ENCODE data around the gene PIK3C2G. TPM values are rescaled to one million over a fixed set of nuclear protein-coding genes. Genes with fewer than 3 reads are reported as not detected.
A peak's percentile ranks its signal among the peaks of the same experiment; 100 is the strongest.

Gene PIK3C2G
- total and polyA plus RNA-seq, 2 of the 13 experiments (the other 11 are each of a cell fraction or from before 2014, with no cell fraction given), result not detected

DNA sequence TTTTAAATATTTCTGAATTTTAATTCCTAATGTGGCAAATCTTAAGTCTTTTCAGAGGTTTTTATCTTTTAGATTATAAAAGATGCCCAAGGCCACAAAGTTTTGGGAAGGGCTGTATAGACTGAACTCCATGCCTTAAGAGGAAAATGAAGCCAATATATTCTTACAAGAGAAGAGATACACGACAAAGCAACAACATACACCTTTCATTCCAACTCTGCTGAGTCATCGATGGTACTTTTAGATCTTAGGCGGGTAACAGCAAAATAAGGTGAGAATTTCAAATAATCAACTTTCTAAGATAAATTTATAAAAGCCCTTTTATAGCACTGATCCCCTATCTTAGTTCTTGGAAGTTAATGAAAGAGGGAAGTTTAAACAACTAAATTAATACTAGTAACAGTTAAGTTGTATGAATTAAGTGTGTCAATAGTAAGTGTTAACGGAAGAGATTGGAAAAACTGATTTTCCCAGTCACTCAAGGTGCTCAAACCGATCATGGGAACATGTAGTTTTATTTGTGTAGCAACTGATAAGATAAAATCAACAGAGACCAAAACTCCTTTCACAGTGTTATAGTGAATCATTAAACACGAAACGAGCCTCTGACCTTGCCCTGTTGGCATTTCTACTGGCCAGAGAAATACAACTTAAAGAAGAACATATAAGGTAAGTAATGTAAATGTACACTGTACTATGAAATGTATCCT, 18.8 kb upstream of the PIK3C2G start (continued):
- TF ChIP-seq, protein P1, sequence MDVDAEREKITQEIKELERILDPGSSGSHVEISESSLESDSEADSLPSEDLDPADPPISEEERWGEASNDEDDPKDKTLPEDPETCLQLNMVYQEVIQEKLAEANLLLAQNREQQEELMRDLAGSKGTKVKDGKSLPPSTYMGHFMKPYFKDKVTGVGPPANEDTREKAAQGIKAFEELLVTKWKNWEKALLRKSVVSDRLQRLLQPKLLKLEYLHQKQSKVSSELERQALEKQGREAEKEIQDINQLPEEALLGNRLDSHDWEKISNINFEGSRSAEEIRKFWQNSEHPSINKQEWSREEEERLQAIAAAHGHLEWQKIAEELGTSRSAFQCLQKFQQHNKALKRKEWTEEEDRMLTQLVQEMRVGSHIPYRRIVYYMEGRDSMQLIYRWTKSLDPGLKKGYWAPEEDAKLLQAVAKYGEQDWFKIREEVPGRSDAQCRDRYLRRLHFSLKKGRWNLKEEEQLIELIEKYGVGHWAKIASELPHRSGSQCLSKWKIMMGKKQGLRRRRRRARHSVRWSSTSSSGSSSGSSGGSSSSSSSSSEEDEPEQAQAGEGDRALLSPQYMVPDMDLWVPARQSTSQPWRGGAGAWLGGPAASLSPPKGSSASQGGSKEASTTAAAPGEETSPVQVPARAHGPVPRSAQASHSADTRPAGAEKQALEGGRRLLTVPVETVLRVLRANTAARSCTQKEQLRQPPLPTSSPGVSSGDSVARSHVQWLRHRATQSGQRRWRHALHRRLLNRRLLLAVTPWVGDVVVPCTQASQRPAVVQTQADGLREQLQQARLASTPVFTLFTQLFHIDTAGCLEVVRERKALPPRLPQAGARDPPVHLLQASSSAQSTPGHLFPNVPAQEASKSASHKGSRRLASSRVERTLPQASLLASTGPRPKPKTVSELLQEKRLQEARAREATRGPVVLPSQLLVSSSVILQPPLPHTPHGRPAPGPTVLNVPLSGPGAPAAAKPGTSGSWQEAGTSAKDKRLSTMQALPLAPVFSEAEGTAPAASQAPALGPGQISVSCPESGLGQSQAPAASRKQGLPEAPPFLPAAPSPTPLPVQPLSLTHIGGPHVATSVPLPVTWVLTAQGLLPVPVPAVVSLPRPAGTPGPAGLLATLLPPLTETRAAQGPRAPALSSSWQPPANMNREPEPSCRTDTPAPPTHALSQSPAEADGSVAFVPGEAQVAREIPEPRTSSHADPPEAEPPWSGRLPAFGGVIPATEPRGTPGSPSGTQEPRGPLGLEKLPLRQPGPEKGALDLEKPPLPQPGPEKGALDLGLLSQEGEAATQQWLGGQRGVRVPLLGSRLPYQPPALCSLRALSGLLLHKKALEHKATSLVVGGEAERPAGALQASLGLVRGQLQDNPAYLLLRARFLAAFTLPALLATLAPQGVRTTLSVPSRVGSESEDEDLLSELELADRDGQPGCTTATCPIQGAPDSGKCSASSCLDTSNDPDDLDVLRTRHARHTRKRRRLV (CRISPR knock-in tag; IDR thresholded peaks at IDR 0.05), result no peak
- TF ChIP-seq ISL2 (CRISPR knock-in tag; IDR thresholded peaks at IDR 0.05), result peak; percentile 55; the same call in 1 of the 2 replicates
- TF ChIP-seq CREB1 (IDR thresholded peaks at IDR 0.05), result no peak
- TF ChIP-seq CREB1 (CRISPR knock-in tag; IDR thresholded peaks at IDR 0.05), result peak; percentile 63; the same call in 1 of the 2 replicates
- peak; percentile 52 for TF ChIP-seq RARA (CRISPR knock-in tag; IDR thresholded peaks at IDR 0.05)
- TF ChIP-seq ZNF792 (CRISPR knock-in tag; IDR thresholded peaks at IDR 0.05), result no peak
- no peak for TF ChIP-seq NR1H2 (CRISPR knock-in tag; IDR thresholded peaks at IDR 0.05; ENCODE audit: borderline replicate concordance, low read depth)
- no peak for TF ChIP-seq PAX8 (CRISPR knock-in tag; IDR thresholded peaks at IDR 0.05; ENCODE audit: borderline replicate concordance)
- TF ChIP-seq GABPA (IDR thresholded peaks at IDR 0.05; ENCODE audit: low read depth, low read length), result no peak
- TF ChIP-seq GABPA (CRISPR knock-in tag; IDR thresholded peaks at IDR 0.05; ENCODE audit: low read depth), result no peak
- peak; percentile 48; the same call in 1 of the 2 replicates for TF ChIP-seq FOXJ3 (CRISPR knock-in tag; IDR thresholded peaks at IDR 0.05; ENCODE audit: borderline replicate concordance)
- no peak for TF ChIP-seq KAT7 (CRISPR knock-in tag; IDR thresholded peaks at IDR 0.05; ENCODE audit: borderline replicate concordance)
- TF ChIP-seq MED8 (CRISPR knock-in tag; IDR thresholded peaks at IDR 0.05; ENCODE audit: insufficient replicate concordance), result no peak
- no peak for TF ChIP-seq ZNF703 (CRISPR knock-in tag; IDR thresholded peaks at IDR 0.05; ENCODE audit: borderline replicate concordance)
- TF ChIP-seq TEAD3 (CRISPR knock-in tag; optimal IDR thresholded peaks at IDR 0.05; ENCODE audit: borderline replicate concordance), result no peak
- TF ChIP-seq TP53 (CRISPR knock-in tag; conservative IDR thresholded peaks at IDR 0.05), result no peak
- TF ChIP-seq ZNF143 (CRISPR knock-in tag; IDR thresholded peaks at IDR 0.05), result no peak
- TF ChIP-seq ZBTB38 (CRISPR knock-in tag; IDR thresholded peaks at IDR 0.05), result no peak
- TF ChIP-seq, protein P2, sequence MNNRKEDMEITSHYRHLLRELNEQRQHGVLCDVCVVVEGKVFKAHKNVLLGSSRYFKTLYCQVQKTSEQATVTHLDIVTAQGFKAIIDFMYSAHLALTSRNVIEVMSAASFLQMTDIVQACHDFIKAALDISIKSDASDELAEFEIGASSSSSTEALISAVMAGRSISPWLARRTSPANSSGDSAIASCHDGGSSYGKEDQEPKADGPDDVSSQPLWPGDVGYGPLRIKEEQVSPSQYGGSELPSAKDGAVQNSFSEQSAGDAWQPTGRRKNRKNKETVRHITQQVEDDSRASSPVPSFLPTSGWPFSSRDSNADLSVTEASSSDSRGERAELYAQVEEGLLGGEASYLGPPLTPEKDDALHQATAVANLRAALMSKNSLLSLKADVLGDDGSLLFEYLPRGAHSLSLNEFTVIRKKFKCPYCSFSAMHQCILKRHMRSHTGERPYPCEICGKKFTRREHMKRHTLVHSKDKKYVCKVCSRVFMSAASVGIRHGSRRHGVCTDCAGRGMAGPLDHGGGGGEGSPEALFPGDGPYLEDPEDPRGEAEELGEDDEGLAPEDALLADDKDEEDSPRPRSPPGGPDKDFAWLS (CRISPR knock-in tag; IDR thresholded peaks at IDR 0.05; ENCODE audit: borderline replicate concordance), result no peak
- 0 out of 2 replicates have a peak, but pooled peaks have one; percentile 11 for TF ChIP-seq RXRB (CRISPR knock-in tag; IDR thresholded peaks at IDR 0.05; ENCODE audit: borderline replicate concordance)
- TF ChIP-seq ZFAT (CRISPR knock-in tag; conservative IDR thresholded peaks at IDR 0.05), result no peak
- no peak for TF ChIP-seq POLR2G (IDR thresholded peaks at IDR 0.05; ENCODE audit: low read depth, low read length)
- TF ChIP-seq NR2F6 (IDR thresholded peaks at IDR 0.05), result peak; percentile 84
- TF ChIP-seq NR2F6 (CRISPR knock-in tag; IDR thresholded peaks at IDR 0.05), result peak; percentile 75
- peak; percentile 43; the same call in 1 of the 2 replicates for TF ChIP-seq TCF7 (IDR thresholded peaks at IDR 0.05; ENCODE audit: low read depth)
- no peak for TF ChIP-seq ZNF501 (CRISPR knock-in tag; IDR thresholded peaks at IDR 0.05)
- no peak for TF ChIP-seq CEBPB (IDR thresholded peaks at IDR 0.05; ENCODE audit: borderline replicate concordance, low read depth, low read length)
